D721Med (cell line): Measurements from ENCODE around the gene TMEM175.

Experiments
- DNase-seq: peaks from one replicate; pipeline ENCODE4 v3.0.0; 2011; ENCODE audit warnings: low spot score; ENCODE audit not compliant: insufficient read length
- FAIRE-seq: peaks from 2 replicates; lab custom pipeline; 2011; peaks lifted over from hg19 to GRCh38; lab: Jason Lieb, UNC
- CTCF ChIP-seq: IDR thresholded peaks from 2 replicates; pipeline ENCODE4 v1.5.1; 2012; ENCODE audit warnings: mild to moderate bottlenecking, control low read depth; ENCODE audit not compliant: insufficient read depth; ENCODE audit errors: missing control alignments

The TMEM175 gene

DNA sequence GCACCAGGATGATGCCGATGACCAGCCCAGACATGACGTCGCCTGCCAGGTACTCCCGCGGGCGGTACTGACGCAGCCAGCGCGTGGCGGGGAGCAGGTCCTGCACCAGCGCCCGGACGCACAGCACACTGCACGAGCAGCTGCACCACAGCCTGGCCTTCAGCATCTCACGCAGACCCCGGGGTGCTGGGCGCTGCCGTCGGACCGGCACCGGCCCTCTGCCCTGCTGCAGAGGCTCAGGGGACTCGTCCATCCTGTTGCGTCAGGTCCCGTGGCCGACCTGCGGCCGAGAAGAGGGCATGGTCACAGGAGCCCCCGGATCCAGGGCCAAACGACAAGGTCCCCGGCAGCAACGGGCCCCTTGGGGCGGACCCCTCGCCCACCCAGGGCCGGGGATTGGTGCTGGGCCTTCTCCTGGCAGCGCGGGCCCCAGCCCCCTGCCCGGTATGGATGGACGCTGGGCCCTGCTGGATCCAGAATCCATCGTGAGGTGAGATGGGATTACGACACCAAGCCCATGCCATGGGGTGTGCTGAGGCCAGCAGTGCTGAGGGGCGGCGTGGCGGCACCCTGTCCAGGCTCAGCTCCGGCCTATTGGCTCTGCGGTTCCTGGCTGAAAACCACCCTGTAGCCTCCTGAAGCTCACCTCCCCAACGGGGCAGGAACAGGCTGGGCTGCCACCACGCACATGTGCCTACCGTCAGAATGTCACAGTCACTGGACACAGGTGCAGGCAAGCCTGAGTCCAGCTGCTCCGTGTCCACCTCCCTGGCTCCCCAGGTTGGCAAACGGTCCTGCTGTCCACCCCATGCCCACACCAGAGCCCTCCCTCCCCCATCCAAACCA lies 59.4 kb downstream of the TMEM175 start:
- TF ChIP-seq CTCF: no peak
- FAIRE-seq (no peak), DNase-seq (no peak)

DNA sequence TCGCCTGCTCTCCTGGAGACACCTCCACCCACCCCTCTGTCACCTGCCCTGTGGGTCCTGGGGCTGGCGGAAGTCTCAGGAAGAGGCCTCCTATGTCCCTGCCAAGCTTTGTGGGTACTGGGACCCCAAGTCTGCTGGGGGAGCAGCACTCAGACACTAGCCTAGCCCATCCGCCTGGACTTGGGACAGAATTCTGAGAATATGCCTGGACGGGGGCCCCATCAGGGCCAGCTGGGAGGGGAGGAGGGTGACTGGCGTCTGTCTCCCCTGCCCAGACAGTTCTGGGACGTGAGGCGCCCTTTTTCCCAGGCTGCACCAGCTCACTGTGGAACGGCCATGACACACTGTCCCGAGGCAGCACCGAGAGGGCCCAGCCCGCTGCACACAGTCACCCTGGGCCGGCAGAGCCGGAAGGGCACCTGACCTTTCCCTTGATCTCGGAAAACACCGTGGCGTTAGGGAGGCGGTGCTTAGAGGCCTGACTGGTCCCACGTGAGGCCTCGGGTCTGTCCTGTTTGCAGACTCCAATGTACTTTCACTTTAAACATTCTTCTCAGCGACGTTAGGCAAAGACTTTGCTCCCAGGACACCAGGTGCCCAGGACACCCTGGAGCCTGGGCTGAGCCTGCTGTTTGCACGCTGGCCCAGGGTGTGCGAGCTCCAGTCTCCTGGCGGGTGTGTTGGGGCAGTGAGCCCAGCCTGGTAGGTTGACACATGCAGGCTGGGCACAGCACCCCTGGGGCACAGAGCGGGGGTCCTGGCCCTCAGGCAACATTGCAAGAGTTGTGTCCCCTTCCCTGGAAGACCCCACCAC lies 60.2 kb downstream of the TMEM175 start:
- FAIRE-seq: no peak
- TF ChIP-seq CTCF: no peak
- no peak for DNase-seq

DNA sequence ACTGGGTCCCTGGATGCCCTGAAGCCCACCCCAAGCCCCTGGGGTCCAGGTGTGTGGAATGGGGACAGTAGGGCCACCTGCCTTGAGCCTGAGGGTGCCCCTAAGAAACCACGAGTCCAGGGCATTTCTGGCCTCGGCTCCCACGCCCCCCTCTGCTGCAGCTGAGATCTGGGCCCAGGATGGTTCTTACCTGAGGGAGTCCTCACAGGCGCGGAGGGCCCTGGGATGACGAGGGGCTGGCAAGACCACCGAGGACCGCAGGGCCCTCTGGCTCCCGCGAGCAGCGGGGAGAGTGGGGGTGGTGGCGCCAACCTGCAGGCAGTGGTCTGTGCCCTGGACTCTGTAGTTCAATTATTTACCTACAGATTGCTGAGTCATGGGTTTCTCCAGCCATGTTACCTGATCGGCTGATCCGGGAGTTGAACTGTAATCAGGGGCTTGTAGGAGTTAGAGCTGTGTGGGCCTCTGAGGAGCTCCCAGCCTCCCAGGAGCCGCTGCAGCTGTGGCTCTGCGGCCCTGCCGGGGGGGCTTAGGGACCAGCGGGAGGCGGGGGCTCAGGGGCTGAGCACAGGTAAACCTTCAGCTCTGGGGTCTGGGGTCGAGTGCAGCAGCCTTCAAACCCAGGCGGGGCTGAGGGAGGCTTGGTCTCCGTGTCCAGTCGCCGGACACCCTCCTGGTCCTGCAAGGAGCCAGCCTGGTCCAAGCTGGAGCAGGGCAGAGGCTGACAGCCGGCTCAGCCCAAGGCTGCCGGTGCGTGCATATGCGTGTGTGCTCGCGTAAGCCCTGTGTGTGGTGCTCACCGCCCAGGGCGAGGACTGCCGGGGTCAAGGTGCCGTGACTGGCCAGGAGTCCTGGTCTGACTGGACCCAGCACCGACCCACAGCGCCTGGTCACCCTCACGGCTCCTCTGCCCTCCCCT lies 61.1 kb downstream of the TMEM175 start, which contains the start of gene SLC26A1:
TSS of gene SLC26A1 (minus strand) at position 294 of the 919 bp plus-strand sequence. CDS start 1,701 bp downstream, outside the sequence.
- DNase-seq: no peak
- no peak for TF ChIP-seq CTCF
- no peak for FAIRE-seq

DNA sequence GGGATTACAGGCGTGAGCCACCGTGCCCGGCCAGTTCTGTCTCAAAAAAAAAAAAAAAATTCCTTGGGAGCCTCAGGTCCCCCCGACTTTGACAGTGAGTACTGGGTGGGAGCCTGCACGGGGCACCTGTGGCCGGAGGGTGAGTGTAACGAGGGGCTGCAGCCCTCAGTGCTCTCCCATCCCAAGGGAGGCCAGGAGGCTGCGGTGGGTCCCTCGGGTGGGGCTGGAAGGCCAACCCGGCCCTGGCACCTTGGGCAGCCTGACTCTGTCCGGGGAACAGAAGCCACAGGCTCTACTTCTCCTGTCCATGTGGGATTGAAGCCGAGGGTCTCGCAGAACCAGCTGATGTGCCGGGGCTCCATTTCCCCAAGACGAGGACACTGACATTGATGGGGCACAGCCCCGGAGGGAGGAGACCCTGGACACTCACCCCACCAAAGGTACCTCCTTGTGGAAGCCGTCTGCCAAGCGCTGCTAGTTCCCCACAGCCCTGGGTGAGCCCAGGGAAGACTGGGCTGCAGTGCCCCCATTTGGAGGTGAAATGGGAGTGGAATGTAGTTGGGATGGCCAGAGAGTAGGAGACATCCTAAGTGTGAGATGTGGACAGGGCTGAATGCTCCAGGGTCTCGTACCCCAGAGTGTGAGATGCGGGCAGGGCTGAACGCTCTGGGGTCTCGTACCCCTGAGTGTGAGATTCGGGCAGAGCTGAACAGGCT lies 63.2 kb downstream of the TMEM175 start:
- TF ChIP-seq CTCF: no peak
- FAIRE-seq (no peak), DNase-seq (no peak)

GRCh38 chr4:996030-996996 lies 64.1 kb downstream of the TMEM175 start:
- FAIRE-seq (no peak), DNase-seq (no peak)
- TF ChIP-seq CTCF: no peak
